HG02642 (cell line): ENCODE results near the gene ERICH6.
A peak's percentile ranks its signal among the peaks of the same experiment; 100 is the strongest.

Experiments
- ATAC-seq: cut with Tn5 transposase; IDR thresholded peaks from one replicate; pipeline ENCODE4 v1.9.1; 2021; ENCODE audit warnings: mild to moderate bottlenecking; ENCODE audit not compliant: unreplicated experiment, poor library complexity

Gene ERICH6

GRCh38 chr3:150691414-150692040 lies 12.2 kb downstream of the ERICH6 start:
- ATAC-seq: no peak

DNA sequence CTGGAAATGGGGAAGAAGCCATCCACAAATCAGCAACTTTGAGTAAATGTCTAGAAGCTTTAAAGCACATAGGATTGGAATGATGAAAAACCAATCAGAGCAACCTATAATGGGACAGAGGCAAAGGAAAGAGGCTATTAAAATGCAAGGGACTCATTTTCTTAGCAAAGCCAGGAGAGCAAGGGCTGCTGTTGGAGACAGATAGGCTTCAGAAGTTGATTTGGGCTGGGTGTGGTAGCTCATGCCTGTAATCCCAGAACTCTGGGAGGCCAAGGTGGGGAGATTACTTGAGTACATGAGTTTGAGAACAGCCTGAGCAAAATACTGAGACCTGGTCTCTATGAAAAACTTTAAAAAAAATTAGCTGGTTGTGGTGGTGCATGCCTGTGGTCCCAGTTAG lies 16.1 kb downstream of the ERICH6 start:
- ATAC-seq: no peak

GRCh38 chr3:150682824-150683223 lies 20.9 kb downstream of the ERICH6 start:
- ATAC-seq: no peak

- ATAC-seq: no peak
Observed at GRCh38 chr3:150682279-150682678, 21.4 kb downstream of the ERICH6 start.

DNA sequence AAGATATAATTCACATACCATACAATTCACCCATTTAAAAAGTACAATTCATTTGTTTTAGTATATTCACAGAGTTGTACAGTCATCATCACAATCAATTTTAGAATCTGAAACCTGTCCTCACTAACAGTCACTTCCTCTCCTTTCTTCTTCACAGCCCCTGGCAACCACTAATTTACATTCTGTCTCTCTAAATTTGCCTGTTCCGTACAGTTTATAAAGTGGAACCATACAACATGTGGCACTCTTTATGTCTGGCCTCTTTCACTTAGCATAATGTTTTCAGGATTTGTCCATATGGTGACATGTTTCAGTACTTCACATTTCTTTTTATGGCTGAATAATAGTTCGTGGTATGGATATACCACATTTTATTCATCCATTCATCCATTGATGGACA lies 22.7 kb downstream of the ERICH6 start:
- peak; percentile 93 for ATAC-seq

- no peak for ATAC-seq
Observed at GRCh38 chr3:150680562-150680961, 23.2 kb downstream of the ERICH6 start.

- no peak for ATAC-seq
Observed at GRCh38 chr3:150675587-150675986, 28.1 kb downstream of the ERICH6 start.

DNA sequence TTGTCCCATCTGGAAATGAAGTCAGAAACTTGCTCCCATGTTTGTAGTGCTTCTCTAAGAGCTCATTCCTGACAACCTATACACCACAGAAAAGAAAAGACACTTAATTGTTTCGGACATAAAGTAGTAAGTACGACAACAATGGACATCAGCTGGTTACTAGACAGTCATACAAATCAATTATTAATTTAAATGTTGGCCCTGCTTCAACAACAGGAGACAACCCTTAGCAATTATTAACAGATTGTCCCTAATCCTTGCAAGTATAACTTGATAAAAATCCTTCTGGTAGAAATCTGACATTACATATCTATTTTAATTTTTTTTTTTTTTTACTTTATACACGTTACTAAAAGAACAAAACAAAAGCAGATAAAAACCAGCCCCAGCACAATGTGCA lies 29.8 kb downstream of the ERICH6 start:
- no peak for ATAC-seq

GRCh38 chr3:150666167-150666566 lies 37.6 kb downstream of the ERICH6 start:
- ATAC-seq: no peak

GRCh38 chr3:150663461-150663860 lies 40.3 kb downstream of the ERICH6 start:
- no peak for ATAC-seq

DNA sequence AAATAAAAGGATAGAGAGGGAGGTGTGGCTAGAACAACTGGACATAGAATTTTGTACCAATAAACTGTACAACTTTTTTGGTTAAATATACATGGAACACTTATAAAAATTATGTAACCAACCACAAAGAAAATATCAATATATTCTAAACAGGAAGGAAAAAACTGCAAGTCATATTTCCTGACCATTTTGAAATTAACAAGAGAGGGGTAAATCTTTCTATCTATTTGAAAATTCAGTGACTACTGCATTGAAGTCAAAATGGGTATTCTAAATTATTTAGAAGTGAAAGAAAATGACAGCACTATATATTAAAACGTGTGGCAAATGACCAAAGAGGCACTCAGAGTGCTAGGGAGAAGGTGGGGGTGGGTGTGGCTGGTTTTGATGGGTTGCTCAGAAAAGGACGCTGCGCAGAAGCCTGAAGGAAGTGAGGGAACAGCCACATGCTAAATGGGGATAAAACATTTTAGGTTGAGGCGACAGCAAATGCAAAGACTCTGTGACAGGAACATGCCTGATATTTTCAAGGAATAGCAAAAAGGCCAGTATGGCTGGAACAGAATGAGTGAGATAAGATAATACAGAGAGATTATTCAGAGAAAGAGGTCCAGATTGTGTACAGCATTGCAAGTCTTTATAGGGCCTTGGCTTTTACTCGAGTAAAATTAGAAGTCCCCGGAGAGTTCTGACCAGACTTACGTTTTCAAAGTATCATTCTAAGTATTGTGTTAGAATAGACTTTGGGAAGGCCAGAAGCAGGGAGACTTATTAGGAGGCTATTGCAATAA lies 41.1 kb downstream of the ERICH6 start:
- ATAC-seq: no peak

DNA sequence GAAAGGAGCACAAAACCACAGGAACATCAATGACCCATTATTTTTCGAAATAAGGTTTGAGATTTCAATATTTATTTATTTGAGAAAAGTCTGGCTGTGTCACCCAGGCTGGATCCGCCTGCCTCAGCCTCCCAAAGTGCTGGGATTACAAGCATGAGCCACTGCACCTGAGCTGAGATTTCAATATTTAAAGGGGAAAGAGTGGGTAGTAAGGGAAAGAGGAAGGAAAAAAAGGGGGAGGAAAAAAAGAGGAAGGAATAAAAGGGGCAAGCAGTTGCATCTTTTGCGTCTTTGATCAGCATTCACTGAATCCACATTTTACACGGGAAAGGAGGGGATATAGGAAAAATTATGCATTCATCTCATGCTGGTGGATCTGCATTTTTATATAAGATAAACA lies 47.4 kb downstream of the ERICH6 start:
- no peak for ATAC-seq

GRCh38 chr3:150653110-150653561 lies 50.6 kb downstream of the ERICH6 start:
- peak; percentile 75 for ATAC-seq

DNA sequence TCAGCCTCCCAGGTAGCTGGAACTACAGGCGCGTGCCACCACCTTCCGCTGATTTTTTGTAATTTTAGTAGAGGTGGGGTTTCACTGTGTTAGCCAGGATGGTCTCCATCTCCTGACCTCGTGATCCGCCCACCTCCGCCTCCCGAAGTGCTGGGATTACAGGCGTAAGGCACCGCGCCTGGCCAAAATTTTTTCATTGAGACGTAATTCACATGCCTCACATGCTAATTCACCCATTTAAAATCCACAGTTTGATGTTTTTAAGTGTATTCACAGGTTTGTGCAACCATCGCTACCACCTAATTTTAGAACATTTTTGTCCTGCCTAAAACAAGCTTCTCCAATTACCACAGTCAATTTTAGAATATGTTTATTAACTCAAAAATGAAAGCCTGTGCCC lies 63.5 kb downstream of the ERICH6 start:
- no peak for ATAC-seq

- no peak for ATAC-seq
Observed at GRCh38 chr3:150639262-150639661, 64.5 kb downstream of the ERICH6 start.

- ATAC-seq: no peak
Observed at GRCh38 chr3:150636258-150636657, 67.5 kb downstream of the ERICH6 start.

DNA sequence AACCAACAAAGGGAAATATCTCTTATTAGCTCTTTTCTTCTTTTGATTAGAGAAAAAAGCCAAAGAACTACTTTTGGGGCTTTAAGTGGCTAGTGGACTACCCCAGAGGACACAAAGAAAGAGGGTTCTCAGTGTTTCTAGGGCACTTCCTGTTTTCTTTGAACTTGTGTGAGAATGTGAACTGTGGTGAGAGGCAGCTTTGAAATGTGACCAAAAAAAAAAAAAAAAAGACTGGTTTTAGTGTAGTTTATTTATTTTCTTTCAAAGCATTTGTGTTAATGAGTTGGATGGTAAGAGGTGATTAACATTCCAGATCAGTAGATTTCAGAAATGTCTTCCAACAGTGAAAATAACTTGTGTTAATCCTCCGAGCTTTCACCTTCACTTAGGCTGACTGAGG lies 68.2 kb downstream of the ERICH6 start:
- ATAC-seq: no peak

DNA sequence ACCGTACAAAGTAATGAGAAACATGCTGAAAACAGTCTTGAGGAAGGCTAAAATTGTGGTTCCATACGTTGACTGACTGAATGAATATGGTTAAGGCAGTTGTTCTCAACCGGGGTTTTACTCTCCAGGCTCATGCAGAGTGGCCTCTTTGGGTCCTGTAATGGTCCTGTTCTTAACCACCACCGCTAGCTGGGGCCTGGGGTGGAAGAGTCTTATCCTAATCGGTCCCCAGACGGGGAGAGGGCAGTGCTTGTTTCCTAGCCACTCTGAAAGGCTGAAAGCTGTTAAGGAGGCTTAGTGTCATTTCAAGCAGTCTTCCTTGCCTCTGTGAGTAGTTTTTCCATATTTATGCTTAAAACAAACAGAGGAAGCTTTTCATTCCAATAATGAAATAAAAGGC lies 68.6 kb downstream of the ERICH6 start:
- ATAC-seq: no peak

GRCh38 chr3:150631515-150632221 lies 72.1 kb downstream of the ERICH6 start:
- ATAC-seq: no peak

- no peak for ATAC-seq
Observed at GRCh38 chr3:150627557-150627956, 76.2 kb downstream of the ERICH6 start.
